ENCODE results near the gene HOGA1. TPM values are rescaled to one million over a fixed set of nuclear protein-coding genes. Genes with fewer than 3 reads are reported as not detected.

The HOGA1 gene
- total and polyA plus RNA-seq, 4 experiments from 2014 or later = not detected

DNA sequence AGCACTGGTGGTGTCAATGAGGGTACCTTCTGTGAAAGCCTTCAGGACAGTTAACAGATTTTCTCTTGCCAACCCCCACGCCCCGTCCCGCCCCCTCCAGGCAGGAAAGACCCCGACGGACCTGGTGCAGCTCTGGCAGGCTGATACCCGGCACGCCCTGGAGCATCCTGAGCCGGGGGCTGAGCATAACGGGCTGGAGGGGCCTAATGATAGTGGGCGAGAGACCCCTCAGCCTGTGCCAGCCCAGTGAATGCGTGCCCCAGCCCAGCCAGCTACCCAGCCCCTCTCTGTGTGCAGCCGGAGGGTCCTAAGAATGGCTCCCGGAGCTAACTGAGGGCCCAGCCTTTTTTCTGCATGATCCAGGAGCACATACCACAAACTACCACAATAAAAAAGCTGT, 713 bp upstream of the HOGA1 start:
- no peaks in the 10 kb centered on the region for H3K9me3 Mint-ChIP-seq

GRCh38 chr10:97584798-97585438, 729 bp downstream of the HOGA1 start:
- H3K4me3 Mint-ChIP-seq = no peak overlapping the region
- intact Hi-C loops (cut with micrococcal nuclease) = no loop called here
- H3K9me3 Mint-ChIP-seq = no peaks in the 10 kb centered on the region
- H3K4me1 ChIP-seq (ENCODE audit: insufficient read depth, low read length) = no peaks in the 10 kb centered on the region
- no peaks in the 10 kb centered on the region for H3K36me3 Mint-ChIP-seq
- H3K27ac Mint-ChIP-seq = no peak overlapping the region
- POLR2A ChIA-PET (ENCODE audit: partially characterized antibody) = no interaction called here
- CTCF ChIA-PET (ENCODE audit: partially characterized antibody) = interaction anchor here (0.6 kb wide), 1 partner anchor 331 kb away, joined by 3 read pairs; no protein-coding TSS in a partner anchor
- no peaks in the 10 kb centered on the region for H3K27me3 Mint-ChIP-seq
- no peak overlapping the region for H3K27ac ChIP-seq (ENCODE audit: low read depth, low read length)
- H3K4me1 Mint-ChIP-seq = no peaks in the 10 kb centered on the region
- H3K36me3 ChIP-seq (ENCODE audit: insufficient read depth, low read length) = no peaks in the 10 kb centered on the region
- DNase-seq = no peak
- no peaks in the 10 kb centered on the region for H3K9me3 ChIP-seq (ENCODE audit: control insufficient read depth in 1 of 2, low read length in 2 of 2)
- no peak overlapping the region for H3K4me3 ChIP-seq (ENCODE audit: low read length in 2 of 2)
- H3K27me3 ChIP-seq (ENCODE audit: insufficient read depth, low read length) = no peaks in the 10 kb centered on the region

More for the DNA sequence above, 713 bp upstream of the HOGA1 start:
- POLR2A ChIA-PET (ENCODE audit: partially characterized antibody) = no interaction called here
- Mint-ChIP-seq H3K4me1 (no peaks in the 10 kb centered on the region), H3K36me3 (no peaks in the 10 kb centered on the region), H3K27me3 (peaks cover 0 to 1% of the 10 kb centered on the region in 2 donors), H3K27ac (no peak overlapping the region), H3K4me3 (no peak overlapping the region)
- no peaks in the 10 kb centered on the region for H3K27me3 ChIP-seq (ENCODE audit: insufficient read depth, low read length)
- H3K9me3 ChIP-seq (ENCODE audit: control insufficient read depth in 1 of 2, low read length in 2 of 2) = no peaks in the 10 kb centered on the region
- H3K4me1 ChIP-seq (ENCODE audit: insufficient read depth, low read length) = no peaks in the 10 kb centered on the region
- no peak for DNase-seq
- intact Hi-C loops (cut with micrococcal nuclease) = no loop called here
- no peak overlapping the region for H3K27ac ChIP-seq (ENCODE audit: low read depth, low read length)
- CTCF ChIA-PET (ENCODE audit: partially characterized antibody) = no interaction called here
- H3K36me3 ChIP-seq (ENCODE audit: insufficient read depth, low read length) = no peaks in the 10 kb centered on the region
- no peak overlapping the region for H3K4me3 ChIP-seq (ENCODE audit: low read length in 2 of 2)

DNA sequence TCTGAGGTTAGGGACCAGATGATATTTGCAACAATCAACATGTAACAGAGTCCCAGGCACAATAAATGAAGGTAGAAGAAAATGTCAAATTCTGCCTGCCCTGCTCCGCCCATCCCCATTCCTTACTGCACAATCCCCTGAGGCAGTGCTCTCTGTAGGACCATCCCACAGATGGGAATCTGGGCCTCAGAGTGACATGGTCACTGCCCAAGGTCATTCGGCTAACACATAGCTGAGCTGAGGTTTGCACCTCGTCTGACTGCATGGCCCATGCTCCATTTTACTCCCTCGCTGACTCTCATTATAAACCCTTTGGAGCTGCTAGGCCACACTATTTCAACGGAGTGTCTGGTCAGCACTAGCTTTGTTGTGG, 1.2 kb downstream of the HOGA1 start:
- H3K4me3 Mint-ChIP-seq = no peak overlapping the region
- H3K27ac Mint-ChIP-seq = no peak overlapping the region
- POLR2A ChIA-PET (ENCODE audit: partially characterized antibody) = no interaction called here

GRCh38 chr10:97587183-97587582, 3.0 kb downstream of the HOGA1 start:
- POLR2A ChIA-PET (ENCODE audit: partially characterized antibody) = no interaction called here
- Histone ChIP-seq H3K27ac (ENCODE audit: low read depth, low read length) (no peak overlapping the region), H3K27me3 (ENCODE audit: insufficient read depth, low read length) (no peaks in the 10 kb centered on the region), H3K9me3 (ENCODE audit: control insufficient read depth in 1 of 2, low read length in 2 of 2) (no peaks in the 10 kb centered on the region), H3K36me3 (ENCODE audit: insufficient read depth, low read length) (no peaks in the 10 kb centered on the region), H3K4me1 (ENCODE audit: insufficient read depth, low read length) (no peaks in the 10 kb centered on the region), H3K4me3 (ENCODE audit: low read length in 2 of 2) (no peak overlapping the region)
- DNase-seq = no peak
- intact Hi-C loops (cut with micrococcal nuclease) = no loop called here
- Mint-ChIP-seq H3K27ac (no peak overlapping the region), H3K9me3 (no peaks in the 10 kb centered on the region), H3K4me3 (no peak overlapping the region), H3K36me3 (no peaks in the 10 kb centered on the region), H3K4me1 (no peaks in the 10 kb centered on the region), H3K27me3 (no peaks in the 10 kb centered on the region)
- CTCF ChIA-PET (ENCODE audit: partially characterized antibody) = no interaction called here

More for the DNA sequence above, 1.2 kb downstream of the HOGA1 start:
- Mint-ChIP-seq H3K4me1 (no peaks in the 10 kb centered on the region), H3K9me3 (no peaks in the 10 kb centered on the region), H3K27me3 (no peaks in the 10 kb centered on the region), H3K36me3 (no peaks in the 10 kb centered on the region)
- Histone ChIP-seq H3K9me3 (ENCODE audit: control insufficient read depth in 1 of 2, low read length in 2 of 2) (no peaks in the 10 kb centered on the region), H3K27me3 (ENCODE audit: insufficient read depth, low read length) (no peaks in the 10 kb centered on the region), H3K4me1 (ENCODE audit: insufficient read depth, low read length) (no peaks in the 10 kb centered on the region), H3K36me3 (ENCODE audit: insufficient read depth, low read length) (no peaks in the 10 kb centered on the region), H3K27ac (ENCODE audit: low read depth, low read length) (no peak overlapping the region), H3K4me3 (ENCODE audit: low read length in 2 of 2) (no peak overlapping the region)
- CTCF ChIA-PET (ENCODE audit: partially characterized antibody) = interaction anchor here (0.6 to 1.5 kb wide), 3 partner anchors 11 to 331 kb away, joined by 3 to 4 read pairs (median 3); no protein-coding TSS in a partner anchor
- intact Hi-C loops (cut with micrococcal nuclease) = no loop called here
- no peak for DNase-seq

DNA sequence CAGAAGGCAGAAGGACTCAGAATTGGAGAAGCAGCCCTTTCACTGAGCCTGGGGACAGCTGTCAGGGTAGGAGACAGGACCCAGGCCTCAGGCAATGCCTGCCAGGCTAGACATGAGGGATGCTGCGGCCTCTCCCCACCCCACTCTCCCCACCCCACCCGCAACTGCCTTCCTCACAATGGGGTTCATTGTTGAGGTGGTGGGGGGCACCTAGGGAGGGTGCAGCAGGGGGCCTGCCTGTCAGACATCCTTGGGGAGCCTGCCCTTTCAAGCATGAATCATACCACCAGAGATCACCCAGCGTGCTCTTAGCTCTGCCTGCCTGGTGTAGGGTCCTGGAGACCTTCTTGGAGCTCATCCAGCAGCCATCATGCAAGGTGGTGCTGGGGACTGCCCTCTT, 5.3 kb downstream of the HOGA1 start, which contains the start of gene C10orf62:
TSS of gene C10orf62 (plus strand) at position 243 of the 400 bp plus-strand sequence. CDS start 177 bp downstream, outside the sequence.
- H3K27me3 ChIP-seq (ENCODE audit: insufficient read depth, low read length) = no peaks in the 10 kb centered on the region
- H3K9me3 ChIP-seq (ENCODE audit: control insufficient read depth in 1 of 2, low read length in 2 of 2) = no peaks in the 10 kb centered on the region
- DNase-seq = no peak
- ChIA-PET CTCF (ENCODE audit: partially characterized antibody) (no interaction called here), POLR2A (ENCODE audit: partially characterized antibody) (interaction anchor here (0.5 kb wide), 1 partner anchor 43 kb away, joined by 3 read pairs; no protein-coding TSS in a partner anchor)
- no peak within 1 kb of the TSS for H3K27ac ChIP-seq (ENCODE audit: low read depth, low read length)
- intact Hi-C loops (cut with micrococcal nuclease) = no loop called here
- Mint-ChIP-seq H3K36me3 (no peaks in the 10 kb centered on the region), H3K27me3 (no peaks in the 10 kb centered on the region), H3K9me3 (no peaks in the 10 kb centered on the region), H3K27ac (no peak within 1 kb of the TSS), H3K4me3 (no peak within 1 kb of the TSS), H3K4me1 (no peaks in the 10 kb centered on the region)
- H3K36me3 ChIP-seq (ENCODE audit: insufficient read depth, low read length) = no peaks in the 10 kb centered on the region
- H3K4me3 ChIP-seq (ENCODE audit: low read length in 2 of 2) = no peak within 1 kb of the TSS
- no peaks in the 10 kb centered on the region for H3K4me1 ChIP-seq (ENCODE audit: insufficient read depth, low read length)

- POLR2A ChIA-PET (ENCODE audit: partially characterized antibody) = no interaction called here
- peak in 1 of 5 donors; percentile 3 for DNase-seq
- no peaks in the 10 kb centered on the region for H3K36me3 ChIP-seq (ENCODE audit: insufficient read depth, low read length)
- H3K4me1 ChIP-seq (ENCODE audit: insufficient read depth, low read length) = no peaks in the 10 kb centered on the region
- H3K9me3 Mint-ChIP-seq = no peaks in the 10 kb centered on the region
- peaks cover 0 to 2% of the 10 kb centered on the region in 2 donors for H3K27me3 Mint-ChIP-seq
- no peak overlapping the region for H3K27ac ChIP-seq (ENCODE audit: low read depth, low read length)
- H3K4me3 Mint-ChIP-seq = no peak overlapping the region
- CTCF ChIA-PET (ENCODE audit: partially characterized antibody) = interaction anchor here (0.7 kb wide), 1 partner anchor 16 kb away, joined by 3 read pairs; no protein-coding TSS in a partner anchor
- H3K4me3 ChIP-seq (ENCODE audit: low read length in 2 of 2) = no peak overlapping the region
- intact Hi-C loops (cut with micrococcal nuclease) = no loop called here
- H3K27ac Mint-ChIP-seq = no peak overlapping the region
- H3K4me1 Mint-ChIP-seq = no peaks in the 10 kb centered on the region
- H3K36me3 Mint-ChIP-seq = no peaks in the 10 kb centered on the region
- no peaks in the 10 kb centered on the region for H3K27me3 ChIP-seq (ENCODE audit: insufficient read depth, low read length)
- H3K9me3 ChIP-seq (ENCODE audit: control insufficient read depth in 1 of 2, low read length in 2 of 2) = no peaks in the 10 kb centered on the region
Measured at GRCh38 chr10:97590082-97590747, 6.0 kb downstream of the HOGA1 start.

DNA sequence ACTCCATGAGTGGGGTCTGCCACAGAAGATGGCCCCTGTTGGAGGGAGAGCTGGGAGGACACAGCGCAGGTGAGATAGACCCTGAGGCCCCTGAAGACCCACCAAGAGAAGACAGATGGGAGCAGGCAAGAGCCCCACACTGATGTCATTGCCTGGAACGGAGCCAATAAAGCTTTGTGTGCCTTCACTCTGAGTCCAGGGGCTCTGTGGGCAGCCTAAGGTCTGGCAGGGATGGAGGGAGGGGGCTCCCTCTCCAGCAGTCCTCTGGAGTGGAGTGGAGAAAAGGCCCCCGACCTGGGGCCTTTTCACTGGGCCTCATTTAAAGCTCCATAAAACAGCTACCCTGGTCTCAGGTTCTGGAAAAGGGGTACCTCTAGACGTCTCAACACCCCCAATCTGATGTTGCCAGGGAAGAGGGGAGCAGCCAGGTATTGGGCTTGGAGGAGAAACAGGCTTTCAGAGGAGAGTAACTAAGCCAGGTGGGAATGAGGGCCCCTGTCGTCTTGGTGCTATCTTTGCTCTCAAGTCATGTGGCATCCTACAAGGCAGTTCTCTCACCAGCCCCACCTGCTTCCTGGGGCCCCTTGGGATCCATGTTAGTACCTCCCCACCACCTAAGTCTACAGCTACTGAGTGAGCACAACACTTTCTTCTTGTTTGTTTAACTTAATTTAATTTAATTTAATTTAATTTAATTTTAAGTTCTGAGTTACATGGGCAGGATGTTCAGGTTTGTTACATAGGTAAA, 6.7 kb downstream of the HOGA1 start:
- CTCF ChIA-PET (ENCODE audit: partially characterized antibody) = no interaction called here
- no peak overlapping the region for H3K4me3 Mint-ChIP-seq

More for the DNA sequence above, 6.7 kb downstream of the HOGA1 start:
- no peaks in the 10 kb centered on the region for H3K4me1 ChIP-seq (ENCODE audit: insufficient read depth, low read length)
- H3K9me3 ChIP-seq (ENCODE audit: control insufficient read depth in 1 of 2, low read length in 2 of 2) = no peaks in the 10 kb centered on the region
- no peaks in the 10 kb centered on the region for H3K9me3 Mint-ChIP-seq
- POLR2A ChIA-PET (ENCODE audit: partially characterized antibody) = no interaction called here
- H3K36me3 Mint-ChIP-seq = no peaks in the 10 kb centered on the region
- H3K36me3 ChIP-seq (ENCODE audit: insufficient read depth, low read length) = no peaks in the 10 kb centered on the region
- H3K27me3 Mint-ChIP-seq = peaks cover 0 to 2% of the 10 kb centered on the region in 2 donors
- intact Hi-C loops (cut with micrococcal nuclease) = no loop called here
- no peak overlapping the region for H3K27ac Mint-ChIP-seq
- no peak overlapping the region for H3K4me3 ChIP-seq (ENCODE audit: low read length in 2 of 2)
- H3K27me3 ChIP-seq (ENCODE audit: insufficient read depth, low read length) = no peaks in the 10 kb centered on the region
- no peak for DNase-seq
- H3K27ac ChIP-seq (ENCODE audit: low read depth, low read length) = no peak overlapping the region
- H3K4me1 Mint-ChIP-seq = no peaks in the 10 kb centered on the region

Data from CD4-positive, alpha-beta memory T cell (primary cell).